K562 (cell line): ENCODE data around the gene PYGO2. TPM values are rescaled to one million over a fixed set of nuclear protein-coding genes. Genes with fewer than 3 reads are reported as not detected.

ENCODE experiments used
- ATAC-seq: fragments of 200-7000 bp; cut with Tn5 transposase; 3 replicates; pipeline ENCODE4 v1.9.1; 2020; ENCODE audit warnings: moderate library complexity
- BruUV-seq: library from RNA; stranded (reverse); fragments of 400-500 nt; replicated peaks from 2 replicates; lab custom pipeline; 2021; lab: Mats Ljungman, UMichigan
- CTCF ChIA-PET: fragments of 300-600 bp; formaldehyde crosslinking; extraction: SDS; loops from one replicate; lab custom pipeline; 2021; ENCODE audit warnings: low intra/inter-chr PET ratio; lab: Yijun Ruan, JAX
- POLR2A ChIA-PET: fragments of 300-600, 350-650 bp; sonication (Branson Sonifier 250); formaldehyde crosslinking; extraction: SDS; loops from one replicate; lab custom pipeline; 2021; ENCODE audit warnings: antibody characterized with exemption, inconsistent platforms; lab: Yijun Ruan, JAX
- DNase-seq, 4 experiments: peaks; one replicate each; pipeline versions ENCODE4 v3.0.0 to v3.0.0-alpha.2; 2011 to 2018; ENCODE audit warnings: low spot score in 3 of 4, mixed read lengths in 3 of 4; ENCODE audit errors: extremely low read depth in 1 of 4
- FAIRE-seq: peaks from 2 replicates; lab custom pipeline; 2011; peaks lifted over from hg19 to GRCh38; lab: Jason Lieb, UNC
- H2AFZ ChIP-seq: 2 replicates; pipeline ENCODE4 v1.6.0; 2011; ENCODE audit warnings: low read depth, low read length, control low read depth, inconsistent platforms
- H3K27ac ChIP-seq: fragments of 200-600 bp; 3 replicates; pipeline ENCODE4 v1.8.0; 2011; ENCODE audit warnings: low read depth, mild to moderate bottlenecking, control low read depth, inconsistent platforms, low read length, moderate library complexity, mixed read lengths; ENCODE audit errors: extremely low read depth
- H3K27me3 ChIP-seq, 2 experiments: fragments of 300-600 bp in 1 of 2; 2 replicates in 1 of 2; 3 replicates in 1 of 2; pipeline versions ENCODE4 v1.6.0 to v1.8.0; 2011; ENCODE audit warnings: inconsistent platforms in 2 of 2, low read length in 2 of 2, mild to moderate bottlenecking in 1 of 2, mixed read lengths in 1 of 2, moderate library complexity in 1 of 2; ENCODE audit not compliant: control insufficient read depth in 2 of 2, insufficient read depth in 2 of 2
- H3K36me3 ChIP-seq: fragments of 300-600 bp; 3 replicates; pipeline ENCODE4 v1.8.0; 2011; ENCODE audit warnings: mild to moderate bottlenecking, low read length, inconsistent platforms; ENCODE audit not compliant: control insufficient read depth, insufficient read depth
- H3K4me1 ChIP-seq, 2 experiments: fragments of 200-600 bp in 1 of 2; replicated peaks in 1 of 2; 2 replicates in 1 of 2; 3 replicates in 1 of 2; pipeline versions ENCODE4 v1.5.1 to v1.8.0; 2011; ENCODE audit warnings: inconsistent platforms in 2 of 2, low read length in 2 of 2, mild to moderate bottlenecking in 1 of 2, mixed read lengths in 1 of 2, moderate library complexity in 1 of 2; ENCODE audit not compliant: control insufficient read depth in 2 of 2, insufficient read depth in 2 of 2
- H3K4me2 ChIP-seq: 2 replicates; pipeline ENCODE4 v1.6.1; 2011; ENCODE audit warnings: low read length, control low read depth, inconsistent platforms, mixed read lengths; ENCODE audit not compliant: insufficient read depth
- H3K4me3 ChIP-seq: fragments of 200-600 bp; sonication (generic), shearing (Covaris generic); 2 replicates; pipeline ENCODE4 v1.5.1; 2016; ENCODE audit warnings: control low read depth, inconsistent platforms
- H3K79me2 ChIP-seq: fragments of 200-600 bp; 3 replicates; pipeline ENCODE4 v1.8.0; 2011; ENCODE audit warnings: low read length, inconsistent platforms; ENCODE audit not compliant: control insufficient read depth, insufficient read depth
- H3K9ac ChIP-seq, 2 experiments: 2 replicates each; pipeline versions ENCODE4 v1.6.0 to v1.6.1; 2011; ENCODE audit warnings: low read depth in 2 of 2, low read length in 2 of 2, control low read depth in 1 of 2, inconsistent platforms in 1 of 2, mild to moderate bottlenecking in 1 of 2, mixed read lengths in 1 of 2; ENCODE audit not compliant: insufficient read depth in 1 of 2
- H3K9me1 ChIP-seq: one replicate; pipeline ENCODE4 v1.6.0; 2011; ENCODE audit warnings: inconsistent platforms, mild to moderate bottlenecking, low read length, moderate library complexity; ENCODE audit not compliant: control insufficient read depth, insufficient read depth
- H3K9me3 ChIP-seq: replicated peaks from 2 replicates; pipeline ENCODE4 v1.5.1; 2011; ENCODE audit warnings: low read depth, low read length, inconsistent platforms; ENCODE audit not compliant: control insufficient read depth, insufficient read depth
- H4K20me1 ChIP-seq: replicated peaks from 2 replicates; pipeline ENCODE4 v1.6.1; 2011; ENCODE audit warnings: low read length, inconsistent platforms, mixed read lengths; ENCODE audit not compliant: control insufficient read depth, insufficient read depth
- WGBS: fragments of 100-300 bp; shearing (Covaris generic); methylation state at CpG from one replicate; pipeline ENCODE4 v1.1.6; 2016; ENCODE audit warnings: low coverage, mixed read lengths; ENCODE audit not compliant: insufficient coverage; ENCODE audit errors: missing lambda C conversion rate; 5-methylcytosine and 5-hydroxymethylcytosine counted together
- in situ Hi-C: fragments of 300-500 bp; cut with MboI; formaldehyde crosslinking; loops from 4 replicates; pipeline ENCODE4 v1.15.0; 2018; ENCODE audit warnings: inconsistent platforms, mixed read lengths
- intact Hi-C: fragments of 100-400 bp; cut with micrococcal nuclease; formaldehyde crosslinking; loops from 2 replicates; pipeline ENCODE4 v1.14.2; 2022
- polyA plus RNA-seq, 8 experiments: library from polyadenylated mRNA; depleted of rRNA in 4 of 8; stranded (reverse) in 5 of 8; unstranded in 3 of 8; fragments of >200 nt; fragmentation: Nextera tagmentation in 2 of 8; fragmentation: Illumina TruSeq in 1 of 8; extraction: Ambion mirVana in 2 of 8; extraction: Trizol in 1 of 8; gene quantifications; 2 replicates each; pipeline versions ENCODE4 v1.2.1 to v1.2.3, GENCODE V29; 2011 to 2014; ENCODE audit warnings: inconsistent platforms in 1 of 8, missing spikeins in 1 of 8
- total RNA-seq, 7 experiments: library from RNA; depleted of rRNA in 6 of 7; stranded (reverse); fragments of >200 nt in 6 of 7; fragmentation: Illumina TruSeq in 2 of 7; extraction: Trizol in 2 of 7; gene quantifications; 2 replicates each; pipeline versions ENCODE4 v1.2.1 to v1.2.3, GENCODE V29; 2011 to 2021; ENCODE audit warnings: low replicate concordance in 1 of 7
- TF ChIP-seq, protein P1 (sequence below): IDR thresholded peaks from 2 replicates; pipeline ENCODE4 v1.6.1; 2012; ENCODE audit warnings: low read depth, low read length, improper control_type of control experiment, borderline replicate concordance
- TF ChIP-seq, protein P2 (sequence below), 3 experiments: IDR thresholded peaks in 2 of 3; conservative IDR thresholded peaks in 1 of 3; 2 replicates each; pipeline ENCODE4 v1.5.1; 2011 to 2012; ENCODE audit warnings: low read length in 3 of 3, mild to moderate bottlenecking in 3 of 3, control low read depth in 2 of 3, improper control_type of control experiment in 1 of 3, inconsistent platforms in 1 of 3, low read depth in 1 of 3, mixed read lengths in 1 of 3, moderate library complexity in 1 of 3; ENCODE audit not compliant: insufficient read depth in 2 of 3

Gene PYGO2
- total and polyA plus RNA-seq, 9 of the 15 experiments (the other 6 are each of a cell fraction or from before 2014, with no cell fraction given) = 8.3 to 36.2 (median 18.2) TPM

DNA sequence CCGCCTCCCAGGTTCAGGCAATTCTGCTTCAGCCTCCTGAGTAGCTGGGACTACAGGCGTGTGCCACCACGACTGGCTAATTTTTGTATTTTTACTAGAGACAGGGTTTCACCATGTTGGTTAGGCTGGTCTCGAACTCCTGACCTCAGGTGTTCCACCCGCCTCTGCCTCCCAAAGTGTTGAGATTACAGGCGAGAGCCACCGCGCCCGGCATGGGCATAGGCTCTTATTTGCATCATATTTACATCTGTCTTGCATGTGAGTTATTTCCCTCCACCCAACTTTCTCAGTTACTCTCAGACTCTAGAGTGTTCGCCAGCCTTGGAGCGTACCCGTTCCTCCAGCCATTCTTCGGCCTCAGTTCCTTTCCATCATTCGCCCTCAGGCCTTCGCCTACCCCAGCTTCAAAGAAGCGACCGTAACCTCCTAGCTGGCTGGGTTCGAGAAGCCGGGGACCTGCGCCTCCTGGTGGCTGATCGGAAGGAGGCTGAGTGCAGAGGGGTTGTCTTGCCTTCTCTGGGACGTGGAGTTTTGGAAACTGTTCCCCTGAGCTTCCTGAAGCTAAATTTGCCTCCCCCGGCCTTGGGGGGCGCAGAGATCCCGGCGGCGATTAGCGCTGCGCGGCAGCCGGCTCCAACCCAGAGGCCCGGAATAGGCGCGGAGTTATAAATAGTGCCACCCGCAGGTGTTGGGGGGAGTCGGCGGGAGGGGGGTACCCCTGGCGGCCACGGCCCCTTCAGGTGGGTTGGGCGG, 37.4 kb upstream of the PYGO2 start (continued):
- TF ChIP-seq, protein P1, sequence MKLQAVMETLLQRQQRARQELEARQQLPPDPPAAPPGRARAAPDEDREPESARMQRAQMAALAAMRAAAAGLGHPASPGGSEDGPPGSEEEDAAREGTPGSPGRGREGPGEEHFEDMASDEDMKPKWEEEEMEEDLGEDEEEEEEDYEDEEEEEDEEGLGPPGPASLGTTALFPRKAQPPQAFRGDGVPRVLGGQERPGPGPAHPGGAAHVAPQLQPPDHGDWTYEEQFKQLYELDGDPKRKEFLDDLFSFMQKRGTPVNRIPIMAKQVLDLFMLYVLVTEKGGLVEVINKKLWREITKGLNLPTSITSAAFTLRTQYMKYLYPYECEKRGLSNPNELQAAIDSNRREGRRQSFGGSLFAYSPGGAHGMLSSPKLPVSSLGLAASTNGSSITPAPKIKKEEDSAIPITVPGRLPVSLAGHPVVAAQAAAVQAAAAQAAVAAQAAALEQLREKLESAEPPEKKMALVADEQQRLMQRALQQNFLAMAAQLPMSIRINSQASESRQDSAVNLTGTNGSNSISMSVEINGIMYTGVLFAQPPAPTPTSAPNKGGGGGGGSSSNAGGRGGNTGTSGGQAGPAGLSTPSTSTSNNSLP = no peak
- TF ChIP-seq, protein P2, sequence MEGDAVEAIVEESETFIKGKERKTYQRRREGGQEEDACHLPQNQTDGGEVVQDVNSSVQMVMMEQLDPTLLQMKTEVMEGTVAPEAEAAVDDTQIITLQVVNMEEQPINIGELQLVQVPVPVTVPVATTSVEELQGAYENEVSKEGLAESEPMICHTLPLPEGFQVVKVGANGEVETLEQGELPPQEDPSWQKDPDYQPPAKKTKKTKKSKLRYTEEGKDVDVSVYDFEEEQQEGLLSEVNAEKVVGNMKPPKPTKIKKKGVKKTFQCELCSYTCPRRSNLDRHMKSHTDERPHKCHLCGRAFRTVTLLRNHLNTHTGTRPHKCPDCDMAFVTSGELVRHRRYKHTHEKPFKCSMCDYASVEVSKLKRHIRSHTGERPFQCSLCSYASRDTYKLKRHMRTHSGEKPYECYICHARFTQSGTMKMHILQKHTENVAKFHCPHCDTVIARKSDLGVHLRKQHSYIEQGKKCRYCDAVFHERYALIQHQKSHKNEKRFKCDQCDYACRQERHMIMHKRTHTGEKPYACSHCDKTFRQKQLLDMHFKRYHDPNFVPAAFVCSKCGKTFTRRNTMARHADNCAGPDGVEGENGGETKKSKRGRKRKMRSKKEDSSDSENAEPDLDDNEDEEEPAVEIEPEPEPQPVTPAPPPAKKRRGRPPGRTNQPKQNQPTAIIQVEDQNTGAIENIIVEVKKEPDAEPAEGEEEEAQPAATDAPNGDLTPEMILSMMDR (IDR thresholded peaks at IDR 0.05 in 2 of 3, conservative IDR thresholded peaks at IDR 0.05 in 1 of 3; ENCODE audit: insufficient read depth in 2 of 3, low read depth in 1 of 3, low read length in 3 of 3) = peak; percentile 92 to 97 (median 95)

DNA sequence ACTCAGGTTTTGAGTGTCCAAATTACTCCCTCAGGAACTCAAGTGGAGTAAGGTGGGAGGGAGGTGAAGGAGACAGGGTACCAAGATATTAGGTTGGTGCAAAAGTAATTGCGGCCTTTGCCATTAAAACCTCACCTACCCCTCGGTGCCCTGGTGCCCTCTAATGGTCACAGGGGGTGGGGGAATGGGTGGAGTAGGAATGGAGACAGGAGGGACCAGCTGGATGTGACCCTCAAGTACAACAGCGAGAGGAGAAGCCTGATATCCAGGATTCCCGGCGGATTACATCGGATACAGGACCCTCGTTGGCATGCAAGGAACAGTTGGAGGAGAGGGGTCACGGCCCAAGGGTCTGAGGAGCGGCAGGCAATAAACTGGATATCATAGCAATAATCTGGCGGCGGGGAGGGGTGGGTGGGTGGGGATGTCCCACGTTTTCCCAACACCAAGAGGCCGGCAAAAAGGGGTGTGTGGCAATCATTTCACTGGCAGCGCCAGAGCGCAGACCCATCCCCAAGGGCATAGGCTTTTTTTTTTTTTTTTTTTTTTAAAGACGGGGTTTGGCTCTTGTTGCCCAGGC, 36.7 kb upstream of the PYGO2 start:
- Histone ChIP-seq H3K27ac (no peak overlapping the region), H3K4me3 (no peak overlapping the region), H3K4me2 (no peak overlapping the region), H2AFZ (no peak overlapping the region), H3K9me1 (no peaks in the 10 kb centered on the region), H3K9me3 (no peaks in the 10 kb centered on the region), H4K20me1 (no peaks in the 10 kb centered on the region), H3K4me1 (peaks cover 38 to 59% of the 10 kb centered on the region in 2 experiments), H3K36me3 (0 out of 3 replicates have a peak, but pooled peaks cover 4% of the 10 kb centered on the region), H3K79me2 (peaks cover 14% of the 10 kb centered on the region), H3K9ac (peak overlapping the region in 1 of 2 experiments; percentile 70; a peak in 1 of 4 replicates), H3K27me3 (no peaks in the 10 kb centered on the region)
- ChIA-PET POLR2A (interaction anchor here (2.2 to 8.2 kb wide), 3 partner anchors 9 to 32 kb away, joined by 9 to 80 read pairs (median 21); partner anchors contain the start of gene FLAD1), CTCF (interaction anchor here (0.6 to 1.8 kb wide), 5 partner anchors 23 to 439 kb away, joined by 3 to 5 read pairs (median 3); partner anchors contain the start of gene PBXIP1)
- intact Hi-C loops (no loop called here), in situ Hi-C loops (no loop called here)
- BruUV-seq = no TSS peak
- FAIRE-seq (no peak), ATAC-seq (no peak), DNase-seq (peak in 1 of 4 experiments; percentile 1)
- 84% methylated on average over 9 of the region's 16 CpGs for WGBS
